HG03135 (cell line): ENCODE results near the gene ARHGEF39.

ENCODE experiments used
- ATAC-seq: cut with Tn5 transposase; IDR thresholded peaks from one replicate; pipeline ENCODE4 v1.9.1; 2021; ENCODE audit warnings: mild to moderate bottlenecking, moderate library complexity; ENCODE audit not compliant: unreplicated experiment

The ARHGEF39 gene

GRCh38 chr9:35691757-35692301 lies 26.8 kb upstream of the ARHGEF39 start:
- ATAC-seq, result no peak

DNA sequence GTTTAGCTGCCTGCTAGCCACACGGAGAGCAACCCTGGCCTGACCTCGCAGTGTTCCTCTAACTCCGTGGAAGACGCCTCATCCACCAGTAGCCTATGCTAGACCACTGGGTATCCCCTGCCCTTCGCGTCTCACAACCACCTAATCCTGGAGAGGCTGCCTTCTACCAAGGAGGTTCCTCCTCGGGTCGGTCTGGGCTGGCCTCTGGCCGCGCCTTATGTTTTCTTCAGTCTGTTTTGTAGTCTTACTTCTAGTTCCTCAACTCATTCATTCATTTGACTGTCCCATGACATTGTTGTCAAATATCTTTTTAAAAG lies 26.3 kb upstream of the ARHGEF39 start:
- no peak for ATAC-seq

DNA sequence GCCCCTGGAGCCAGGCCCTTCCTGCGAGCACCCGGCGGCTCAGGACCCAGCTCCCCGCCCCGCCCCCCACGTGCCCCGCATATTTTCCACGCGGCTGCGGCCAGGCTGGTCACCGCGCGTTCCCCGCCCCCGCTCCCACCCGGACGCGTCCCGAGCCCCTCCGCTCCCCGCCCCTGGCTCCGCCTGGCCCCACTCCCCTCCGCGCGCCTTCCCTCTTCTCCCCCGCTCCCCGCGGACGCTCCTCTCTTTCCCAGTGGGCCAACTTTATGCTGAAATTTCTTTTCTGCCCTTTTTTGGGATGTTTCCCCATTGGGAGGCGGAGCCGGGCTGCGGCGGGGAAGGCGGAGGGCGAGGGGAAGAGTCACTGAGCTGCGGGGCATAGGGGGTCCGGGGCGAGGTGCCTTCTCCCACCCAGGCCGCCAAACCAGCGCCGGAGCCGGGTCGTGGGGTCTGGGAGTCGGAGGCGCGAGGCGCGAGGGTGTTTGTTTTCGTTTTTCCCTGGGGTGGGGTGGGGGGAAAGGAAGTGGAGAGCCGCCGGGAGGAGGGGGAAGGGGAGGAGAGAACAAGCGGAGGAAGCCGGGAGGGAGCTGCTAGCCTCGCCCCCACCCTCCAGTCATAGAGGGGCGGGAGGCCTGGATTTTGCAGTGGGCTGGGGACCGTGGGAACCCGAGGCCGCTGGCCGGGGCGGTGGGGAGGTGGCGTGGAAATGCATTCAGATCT lies 25.8 kb upstream of the ARHGEF39 start:
- no peak for ATAC-seq

- no peak for ATAC-seq
Measured at GRCh38 chr9:35690294-35690613, 25.3 kb upstream of the ARHGEF39 start.

DNA sequence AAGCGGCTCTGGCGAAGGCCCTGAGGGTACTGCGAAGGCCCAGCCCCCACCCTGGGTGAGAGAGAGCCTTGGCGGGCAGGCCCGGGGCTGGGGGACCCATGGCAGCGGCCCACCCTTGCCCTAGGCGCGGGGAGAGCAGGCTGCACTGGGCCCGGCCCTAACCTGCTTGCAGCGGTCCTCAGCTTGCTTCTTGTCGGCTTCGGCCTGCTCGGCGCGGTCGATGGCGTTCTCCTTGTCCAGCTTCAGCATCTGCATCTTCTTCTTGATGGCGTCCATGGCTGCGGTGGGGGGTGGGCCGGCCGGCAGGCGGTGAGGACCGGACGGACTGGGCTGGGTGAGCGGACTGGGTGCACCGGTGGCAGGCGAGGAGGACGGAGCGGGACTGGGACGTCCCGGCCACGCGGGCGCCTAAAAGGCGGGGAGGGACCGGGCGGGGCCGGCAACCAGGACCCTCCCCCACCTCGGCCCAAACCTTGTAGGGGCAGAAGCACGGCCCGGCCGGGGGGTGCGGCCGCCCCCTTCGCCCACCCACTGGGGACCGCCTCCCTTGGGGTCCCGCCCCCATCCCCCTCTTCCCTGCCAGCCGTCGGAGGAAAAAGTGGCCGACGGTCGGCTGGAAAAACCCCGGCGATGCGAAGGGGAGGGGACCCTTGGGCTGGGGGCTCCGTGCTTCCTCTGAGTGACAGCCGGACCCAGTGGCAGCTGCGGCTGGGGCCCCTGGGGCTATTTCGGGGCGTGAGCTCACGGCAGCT lies 24.7 kb upstream of the ARHGEF39 start, which contains the start of gene TPM2:
TSS of gene TPM2 (minus strand) at position 384 of the 752 bp plus-strand sequence. CDS start at position 276, 108 bp downstream.
- no peak for ATAC-seq

DNA sequence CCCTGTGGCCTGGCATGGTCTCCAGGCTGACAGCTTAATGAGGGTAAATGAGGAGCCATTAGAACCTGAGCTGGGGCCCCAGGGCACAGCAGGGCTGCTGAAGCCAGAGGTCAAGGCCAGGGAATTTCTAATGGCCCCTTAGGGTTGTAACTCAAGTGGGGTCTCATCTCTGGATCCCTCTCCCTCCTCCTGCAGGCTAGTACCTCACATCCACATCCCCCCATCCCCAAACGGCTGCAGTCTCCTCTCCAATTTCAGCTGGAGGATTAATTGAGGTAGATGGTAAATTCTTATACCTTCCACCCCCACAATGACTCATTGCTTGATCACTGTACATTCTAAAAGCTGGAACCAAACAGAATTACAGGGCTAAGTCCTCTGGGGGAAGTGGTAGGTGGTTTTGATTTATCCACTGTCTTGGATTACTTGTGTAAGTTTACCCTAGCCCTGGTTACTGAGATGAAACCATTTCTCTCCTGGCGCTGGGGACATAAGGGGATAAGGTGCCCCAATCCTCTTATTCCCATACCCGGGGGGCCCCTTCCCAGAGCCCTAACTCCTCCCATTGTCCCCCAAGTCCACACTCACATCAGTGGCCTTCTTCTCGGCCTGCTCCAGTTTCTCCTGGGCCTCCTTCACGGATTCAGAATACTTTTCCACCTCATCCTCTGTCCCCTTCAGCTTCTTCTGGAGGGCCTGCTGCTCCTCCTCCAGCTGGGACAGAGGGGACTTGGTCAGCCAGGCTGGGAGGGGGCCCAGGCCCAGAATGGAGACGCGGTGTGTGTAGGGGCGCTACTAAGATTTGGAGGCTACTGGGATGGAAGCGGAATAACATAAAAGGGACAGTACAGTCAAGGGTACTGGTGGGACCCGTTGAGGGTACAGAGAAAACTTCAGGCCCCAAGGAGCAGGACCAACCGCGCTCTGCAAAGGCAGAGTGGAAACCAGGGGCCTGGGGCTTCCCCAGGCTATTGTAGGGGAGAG lies 23.9 kb upstream of the ARHGEF39 start:
- no peak for ATAC-seq

- ATAC-seq, result no peak
Measured at GRCh38 chr9:35687972-35688557, 23.1 kb upstream of the ARHGEF39 start.

- no peak for ATAC-seq
Measured at GRCh38 chr9:35687306-35687705, 22.3 kb upstream of the ARHGEF39 start.

- no peak for ATAC-seq
Measured at GRCh38 chr9:35686222-35687203, 21.5 kb upstream of the ARHGEF39 start.

DNA sequence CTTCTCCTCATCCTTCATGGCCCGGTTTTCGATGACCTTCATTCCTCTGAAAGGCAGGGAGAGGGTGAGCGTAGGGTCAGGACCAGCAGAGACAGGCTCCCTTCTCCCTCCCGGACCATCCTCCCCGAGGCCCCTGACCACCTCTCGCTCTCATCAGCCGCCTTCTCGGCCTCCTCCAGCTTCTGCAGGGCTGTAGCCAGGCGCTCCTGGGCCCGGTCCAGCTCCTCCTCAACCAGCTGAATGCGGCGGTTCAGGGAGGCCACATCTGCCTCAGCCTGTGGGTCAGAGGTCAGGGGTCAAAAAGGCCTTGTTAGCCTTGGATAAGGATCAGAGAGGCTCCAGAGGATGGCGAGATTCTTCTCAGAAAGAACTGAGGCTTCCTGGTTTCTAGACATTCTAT lies 20.5 kb upstream of the ARHGEF39 start:
- no peak for ATAC-seq

DNA sequence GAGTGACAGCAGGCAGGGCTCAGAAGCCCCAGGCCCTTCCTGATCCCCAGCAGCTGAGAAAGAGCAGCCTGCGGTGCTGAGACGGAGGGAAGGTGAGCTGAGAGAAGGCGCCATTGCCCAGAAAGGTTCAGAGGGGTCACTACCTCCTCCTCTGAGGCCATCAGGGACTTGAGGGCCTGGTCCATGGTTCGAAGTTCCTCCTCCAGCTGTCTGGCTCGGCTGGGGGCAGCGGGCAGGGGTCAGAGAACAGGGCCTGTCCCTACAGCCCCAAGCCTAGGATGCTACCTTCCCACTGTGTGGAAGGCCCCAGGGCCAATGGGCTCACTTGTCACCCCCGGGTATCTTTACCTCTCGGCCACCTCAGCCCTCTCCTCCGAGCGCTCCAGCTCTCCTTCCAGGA lies 19.9 kb upstream of the ARHGEF39 start:
- ATAC-seq, result no peak

- ATAC-seq, result no peak
Measured at GRCh38 chr9:35683323-35683722, 18.3 kb upstream of the ARHGEF39 start.

DNA sequence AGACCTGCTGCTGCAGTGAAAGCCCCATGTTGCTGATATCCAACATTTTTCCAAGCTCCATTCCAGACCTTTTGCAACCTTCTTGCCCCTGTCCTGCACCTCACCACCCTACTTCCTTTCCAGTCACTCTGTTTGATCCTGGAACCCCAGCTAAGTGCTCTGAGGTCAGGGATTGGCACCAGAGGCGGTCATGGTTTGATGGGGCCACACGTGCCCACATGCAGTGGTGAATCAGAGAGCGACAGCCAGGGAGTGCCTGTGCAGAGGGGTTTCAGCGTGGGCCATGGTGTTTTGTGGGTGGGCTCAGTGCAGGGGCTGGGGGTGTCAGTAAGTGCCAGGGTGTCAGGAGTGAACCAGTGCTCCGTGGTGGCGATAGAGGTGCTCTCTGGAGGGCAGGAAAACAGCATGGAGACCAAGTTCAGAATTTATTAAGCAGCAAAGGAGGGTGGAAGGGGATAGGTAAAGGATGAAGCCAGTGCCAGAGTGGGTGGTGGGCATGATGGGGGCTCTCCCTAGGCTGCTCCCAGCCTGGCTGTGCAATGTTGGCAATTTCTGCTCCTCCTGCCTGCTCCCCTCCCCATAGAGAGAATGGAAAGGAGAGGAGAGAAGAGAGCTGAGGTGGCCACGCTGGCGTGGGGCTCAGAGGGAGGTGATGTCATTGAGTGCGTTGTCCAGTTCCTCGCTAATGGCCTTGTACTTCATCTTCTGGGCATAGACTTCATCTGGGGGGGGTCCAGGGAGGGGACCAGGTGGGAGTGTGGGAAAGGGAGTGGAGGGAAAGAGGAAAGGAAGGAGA lies 17.7 kb upstream of the ARHGEF39 start:
- no peak for ATAC-seq

GRCh38 chr9:35682051-35682450 lies 17.1 kb upstream of the ARHGEF39 start:
- no peak for ATAC-seq

DNA sequence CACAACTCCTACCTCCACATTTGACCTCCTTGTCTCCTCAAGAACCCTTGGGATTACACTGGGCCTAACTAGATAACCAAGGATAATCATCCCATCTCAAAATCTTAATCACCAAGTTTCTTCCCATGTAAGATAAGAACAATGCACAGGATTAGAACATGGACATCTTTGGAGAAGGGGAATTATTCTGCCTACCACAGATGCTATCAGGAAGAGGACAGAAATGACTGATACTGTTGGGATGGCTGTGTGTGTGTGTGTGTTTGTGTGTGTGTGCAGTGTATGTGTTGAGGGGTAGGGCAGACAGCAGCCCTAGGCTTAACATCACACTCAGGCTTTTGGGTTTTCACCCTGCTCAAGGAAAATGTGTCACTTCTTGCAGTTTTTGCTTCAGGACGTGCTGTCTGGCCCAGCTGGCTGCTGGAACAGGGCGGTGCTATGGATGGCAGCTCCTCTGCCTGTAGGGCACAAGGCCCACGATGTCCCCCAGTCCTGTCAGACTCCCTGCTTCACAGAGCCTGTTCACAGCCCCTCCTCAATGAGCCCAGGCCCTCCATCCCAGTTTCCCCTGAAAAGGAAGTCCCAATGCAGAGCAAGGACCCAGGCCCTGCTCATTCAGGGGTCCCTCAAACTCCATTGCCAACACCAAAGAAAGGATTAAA lies 16.5 kb upstream of the ARHGEF39 start:
- no peak for ATAC-seq

DNA sequence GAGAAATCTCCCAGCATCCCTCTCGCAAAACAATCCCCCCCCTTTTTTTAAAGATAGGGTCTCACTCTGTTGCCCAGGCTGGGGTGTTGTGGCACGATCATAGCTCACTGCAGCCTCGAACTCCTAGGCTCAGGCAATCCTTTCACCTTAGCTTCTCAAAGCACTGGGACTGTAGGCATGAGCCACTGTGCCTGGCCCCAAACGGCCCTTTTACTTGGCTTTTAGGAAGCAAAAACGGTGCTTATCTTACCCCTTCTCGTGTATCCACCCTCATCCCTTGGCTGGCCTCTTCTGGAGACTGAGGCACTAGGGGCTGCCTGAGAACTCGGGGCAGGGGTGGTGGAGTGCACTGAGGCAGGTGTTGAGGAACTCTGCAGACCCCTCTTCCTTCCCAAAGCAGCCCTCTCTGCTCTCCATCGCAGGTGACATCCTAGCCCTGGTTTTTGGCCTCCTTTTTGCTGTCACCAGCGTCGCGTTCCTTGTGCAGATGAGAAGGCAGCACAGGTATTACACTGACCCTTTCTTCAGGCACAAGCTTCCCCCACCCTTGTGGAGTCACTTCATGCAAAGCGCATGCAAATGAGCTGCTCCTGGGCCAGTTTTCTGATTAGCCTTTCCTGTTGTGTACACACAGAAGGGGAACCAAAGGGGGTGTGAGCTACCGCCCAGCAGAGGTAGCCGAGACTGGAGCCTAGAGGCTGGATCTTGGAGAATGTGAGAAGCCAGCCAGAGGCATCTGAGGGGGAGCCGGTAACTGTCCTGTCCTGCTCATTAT lies 15.5 kb upstream of the ARHGEF39 start:
- ATAC-seq, result peak; percentile 55

GRCh38 chr9:35679766-35680330 lies 14.9 kb upstream of the ARHGEF39 start:
- ATAC-seq, result no peak
